Activated CD4-positive, alpha-beta T cell treated with anti-CD3 and anti-CD28 coated beads for 4 hours (primary cell): Measurements from ENCODE around the gene KAZALD1.
A peak's percentile ranks its signal among the peaks of the same experiment; 100 is the strongest.

ENCODE experiments used
- DNase-seq, 2 donors: peaks; one replicate each; pipeline ENCODE4 v3.0.0-alpha.2; 2020

KAZALD1 gene

DNA sequence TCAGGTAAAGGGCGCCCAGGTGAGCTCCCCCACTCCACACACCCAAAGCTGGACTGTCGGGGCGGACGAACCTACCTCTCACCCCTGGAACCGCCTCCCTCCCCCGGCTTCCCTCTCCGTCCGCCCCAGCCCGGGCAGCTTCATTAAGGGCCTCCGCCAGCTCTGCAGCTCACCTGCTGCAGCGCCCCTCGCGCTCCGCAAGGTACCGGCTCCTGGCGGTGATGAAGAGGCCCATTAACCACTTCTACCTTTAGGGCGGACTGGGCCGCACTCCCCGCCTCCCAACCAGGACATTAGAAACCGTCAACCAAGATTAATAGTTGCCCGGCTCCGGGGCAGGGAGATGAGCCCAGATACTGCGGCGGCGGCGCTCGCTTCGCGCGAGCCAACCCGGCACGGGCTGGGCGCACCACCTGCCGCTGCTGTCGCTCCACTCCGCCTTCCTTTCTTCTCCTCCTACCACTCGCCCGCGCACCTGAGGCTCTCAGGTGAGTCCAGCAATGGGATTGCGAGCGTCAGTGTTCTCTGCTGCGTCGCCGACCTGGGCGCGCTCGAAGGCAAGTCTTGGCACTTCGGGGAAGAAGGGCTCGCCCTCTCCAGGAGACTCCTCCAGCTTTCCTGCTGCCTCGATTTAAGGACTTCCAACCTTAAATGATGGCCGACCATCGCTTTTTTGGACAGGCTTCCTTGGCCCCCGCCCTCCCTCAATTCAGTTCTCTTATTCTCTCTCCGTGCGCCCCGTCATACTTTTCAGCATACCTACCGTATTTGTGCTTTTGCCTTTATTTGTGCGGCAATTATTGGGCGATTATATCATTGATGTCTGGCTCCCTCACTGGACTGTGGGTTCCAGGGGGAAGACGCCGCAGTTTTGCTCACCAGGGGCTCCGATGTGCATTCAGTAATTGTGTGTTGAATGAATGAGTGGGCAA is 13.6 kb upstream of the KAZALD1 start:
- DNase-seq: no peak

DNA sequence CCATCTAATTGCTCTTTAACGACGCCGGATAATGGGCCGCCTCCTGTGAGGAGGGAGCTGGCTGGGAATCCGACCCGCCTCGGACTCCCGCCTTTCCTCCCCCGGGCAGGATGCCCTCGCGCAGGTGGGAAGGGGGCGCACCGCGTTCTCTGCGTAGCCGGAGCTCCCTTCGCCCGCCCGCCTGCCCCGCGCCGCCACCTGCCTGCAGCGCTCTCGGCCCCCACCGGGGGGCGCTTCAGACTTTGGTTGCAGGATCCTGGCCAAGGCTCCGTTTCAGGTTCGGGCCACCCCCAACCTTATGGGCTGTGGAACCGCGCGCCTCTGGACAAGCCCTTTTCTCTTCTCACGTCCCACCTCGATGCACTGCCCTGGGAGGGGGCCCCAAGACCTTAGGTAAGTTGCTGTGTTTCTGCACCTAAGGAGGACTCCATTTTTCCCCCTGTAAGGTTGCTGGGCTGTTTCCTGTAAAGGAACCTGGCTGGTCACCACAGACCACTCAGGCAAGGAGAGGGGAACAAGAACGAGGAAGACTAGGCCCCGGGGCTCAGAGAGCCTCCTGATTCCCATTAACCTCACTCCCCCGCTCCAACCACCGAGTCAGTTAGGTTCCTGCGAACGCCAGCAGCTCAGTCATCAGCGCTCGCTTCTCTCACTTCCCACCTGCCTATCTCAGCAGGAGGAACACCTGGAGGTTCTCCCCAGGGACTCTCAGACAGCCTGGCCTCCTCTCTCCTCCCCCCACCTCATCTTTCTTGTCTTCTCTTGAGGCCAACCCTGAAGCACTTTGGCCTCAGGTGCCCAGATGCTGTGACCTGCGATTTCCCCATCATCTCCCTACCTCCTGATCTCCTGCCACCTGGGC is 11.3 kb upstream of the KAZALD1 start:
- DNase-seq: peak; percentile 64 to 79

DNA sequence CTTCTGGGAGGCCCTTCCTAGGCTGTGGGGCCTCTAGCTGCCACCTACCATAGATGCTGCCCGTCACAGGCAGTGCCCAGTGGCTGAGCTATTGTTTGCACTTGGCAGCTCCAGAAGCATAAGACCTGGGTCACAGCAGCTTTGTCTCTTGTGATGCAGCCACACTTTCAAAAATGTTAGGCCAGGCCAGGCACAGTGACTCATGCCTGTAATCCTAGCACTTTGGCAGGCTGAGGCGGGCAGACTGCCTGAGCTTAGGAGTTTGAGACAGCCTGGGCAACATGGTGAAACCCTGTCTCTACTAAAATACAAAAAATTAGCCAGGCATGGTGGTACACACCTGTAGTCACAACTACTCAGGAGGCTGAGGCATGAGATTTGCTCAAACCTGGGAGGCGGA is 9.5 kb upstream of the KAZALD1 start:
- no peak for DNase-seq

DNA sequence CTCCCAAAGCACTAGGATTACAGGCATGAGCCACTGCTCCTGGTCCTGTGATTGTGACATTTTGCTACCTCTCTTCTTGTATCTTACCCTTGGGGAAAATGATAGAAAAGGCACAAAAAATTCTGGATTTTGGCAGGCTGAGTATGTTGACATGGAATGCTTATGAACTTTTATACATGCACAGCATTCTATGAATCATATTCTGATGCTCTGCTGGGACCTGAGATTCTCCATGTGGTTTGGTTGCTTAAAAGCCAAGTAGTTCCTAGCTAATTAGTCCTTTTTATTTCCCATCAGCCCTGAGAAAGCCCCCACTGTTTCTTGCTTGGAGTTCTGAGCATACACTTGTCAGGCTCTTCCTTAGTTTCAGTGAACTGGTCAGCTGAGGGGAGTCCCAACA is 8.3 kb upstream of the KAZALD1 start:
- no peak for DNase-seq

DNA sequence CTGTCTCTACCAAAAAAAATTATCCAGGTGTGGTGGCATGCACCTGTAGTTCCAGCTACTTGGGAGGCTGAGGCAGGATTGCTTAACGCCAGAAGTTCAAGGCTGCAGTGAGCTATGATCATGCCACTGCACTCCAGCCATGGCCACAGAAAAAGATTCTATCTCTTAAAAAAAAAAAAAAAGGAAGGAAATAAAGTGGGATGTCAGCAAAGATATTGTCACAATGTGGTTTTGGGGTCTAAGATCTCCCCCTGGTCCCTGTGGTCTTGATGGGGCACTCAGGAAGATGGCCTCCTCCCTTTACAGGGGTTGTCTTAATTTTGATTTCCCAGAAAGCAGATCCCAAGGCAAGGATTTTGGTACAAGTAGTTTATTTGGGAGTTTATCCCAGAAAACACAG is 7.4 kb upstream of the KAZALD1 start:
- DNase-seq: no peak

DNA sequence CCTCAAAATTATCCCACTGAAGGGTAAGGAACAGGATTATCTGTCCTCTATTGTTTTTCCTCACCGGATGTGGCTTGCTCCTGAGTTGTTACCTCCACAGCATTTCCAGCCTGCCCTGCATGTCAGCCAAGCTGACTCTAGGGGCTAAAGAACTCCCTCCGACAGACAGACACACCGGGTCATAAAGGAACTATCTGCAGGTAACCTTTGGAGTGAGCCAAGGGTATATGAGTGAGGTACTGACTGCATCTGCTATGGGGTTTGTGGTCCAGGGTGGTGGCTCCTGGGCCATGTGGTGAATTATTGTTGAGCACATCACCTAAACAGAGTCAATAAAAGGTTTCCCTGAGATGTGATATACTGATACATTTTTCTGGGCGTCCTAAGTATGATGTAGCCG is 6.9 kb upstream of the KAZALD1 start:
- DNase-seq: no peak

DNA sequence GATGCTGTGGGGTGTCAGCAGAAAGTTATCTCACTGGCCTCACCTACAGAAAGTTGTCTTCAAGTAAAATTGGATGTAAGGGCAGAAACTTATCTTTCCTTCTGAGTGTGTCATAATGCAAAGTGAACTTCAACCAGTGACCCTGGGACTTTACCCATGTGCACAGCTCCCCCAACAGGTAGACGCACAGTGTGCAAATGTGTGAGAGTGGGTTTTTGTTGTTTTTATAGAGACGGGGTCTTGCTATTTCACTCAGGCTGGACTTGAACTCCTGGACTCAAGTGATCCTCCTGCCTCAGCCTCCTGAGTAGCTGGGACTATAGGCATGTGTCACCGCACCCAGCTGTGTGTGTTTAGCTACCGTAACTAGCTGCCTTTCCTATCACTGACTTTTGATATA is 6.4 kb upstream of the KAZALD1 start:
- DNase-seq: no peak

DNA sequence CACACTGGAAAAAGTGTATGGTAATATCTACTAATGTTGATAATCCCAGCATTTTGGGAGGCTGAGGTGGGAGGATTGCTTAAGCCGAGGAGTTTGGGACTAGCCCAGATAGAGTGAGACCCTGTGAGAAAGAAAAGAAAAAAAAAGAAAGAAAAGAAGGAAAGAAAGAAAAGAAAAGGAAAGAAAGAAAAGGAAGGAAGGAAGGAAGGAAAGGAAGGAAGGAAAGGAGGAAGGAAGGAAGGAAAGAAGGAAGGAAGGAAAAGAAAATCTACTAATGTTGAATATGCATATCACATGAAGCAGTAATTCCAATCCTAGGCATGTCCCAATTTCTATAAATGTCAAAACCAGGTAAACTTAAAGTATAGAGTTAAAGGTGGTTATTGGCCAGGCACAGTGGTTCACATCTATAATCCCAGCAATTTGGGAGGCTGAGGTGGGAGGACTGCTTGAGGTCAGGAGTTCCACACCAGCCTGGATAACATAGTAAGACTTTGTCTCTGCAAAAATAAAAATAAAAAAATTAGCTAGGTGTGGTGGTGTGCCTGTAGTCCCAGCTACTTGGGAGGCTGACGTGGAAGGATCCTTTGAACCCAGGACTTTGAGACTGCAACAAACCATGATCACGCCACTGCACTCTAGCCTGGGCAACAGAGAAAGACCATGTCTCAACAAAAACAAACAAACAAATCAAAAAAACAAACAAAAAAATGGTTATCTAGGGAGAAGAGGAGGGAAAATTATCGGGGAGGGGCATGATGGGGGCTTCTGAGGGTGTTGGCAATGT is 5.2 kb upstream of the KAZALD1 start:
- no peak for DNase-seq

DNA sequence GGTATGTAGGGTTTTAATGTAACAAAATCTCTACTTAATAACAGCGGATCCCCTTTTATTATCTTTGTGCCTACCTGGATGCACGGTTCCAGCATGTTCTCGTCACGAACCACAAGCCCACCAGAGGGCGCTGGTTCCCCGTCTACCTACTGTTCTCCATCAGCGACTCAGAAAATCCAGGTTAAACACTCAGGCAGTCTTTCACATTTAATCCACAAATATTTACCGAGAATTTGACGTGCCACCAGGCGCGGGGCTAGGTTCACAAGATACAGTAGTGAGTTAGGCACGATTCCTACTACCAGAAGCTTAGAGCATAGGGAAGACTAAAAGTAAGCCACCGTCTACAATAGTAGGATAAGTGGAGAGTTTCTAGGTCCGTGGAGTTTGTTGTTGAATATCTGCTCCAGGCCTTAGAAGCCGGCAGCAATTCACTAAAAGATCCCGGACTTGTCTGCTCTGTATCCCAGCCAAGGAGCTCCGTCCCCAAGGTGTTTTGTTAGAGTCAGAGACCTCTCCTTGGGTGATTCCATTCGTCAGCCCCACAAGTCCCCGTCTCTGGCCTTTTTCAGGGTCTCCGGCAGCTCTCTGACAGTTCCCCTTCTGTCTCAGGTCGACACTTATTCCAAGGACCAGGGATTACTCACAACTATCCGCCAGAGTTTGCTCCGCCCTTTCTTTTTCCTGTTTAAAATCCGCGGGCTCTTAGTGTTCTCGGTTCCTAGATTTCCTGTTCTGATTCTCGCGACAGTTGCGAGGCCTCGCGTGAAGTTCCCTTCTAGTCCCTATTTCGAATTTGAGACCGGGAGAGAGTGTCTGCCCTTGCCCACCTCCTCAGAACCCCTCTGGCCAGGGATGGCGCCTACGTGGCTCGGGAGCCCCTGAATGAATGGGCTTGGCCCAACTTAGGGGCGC is 1.5 kb upstream of the KAZALD1 start:
- peak; percentile 84 to 89 for DNase-seq

DNA sequence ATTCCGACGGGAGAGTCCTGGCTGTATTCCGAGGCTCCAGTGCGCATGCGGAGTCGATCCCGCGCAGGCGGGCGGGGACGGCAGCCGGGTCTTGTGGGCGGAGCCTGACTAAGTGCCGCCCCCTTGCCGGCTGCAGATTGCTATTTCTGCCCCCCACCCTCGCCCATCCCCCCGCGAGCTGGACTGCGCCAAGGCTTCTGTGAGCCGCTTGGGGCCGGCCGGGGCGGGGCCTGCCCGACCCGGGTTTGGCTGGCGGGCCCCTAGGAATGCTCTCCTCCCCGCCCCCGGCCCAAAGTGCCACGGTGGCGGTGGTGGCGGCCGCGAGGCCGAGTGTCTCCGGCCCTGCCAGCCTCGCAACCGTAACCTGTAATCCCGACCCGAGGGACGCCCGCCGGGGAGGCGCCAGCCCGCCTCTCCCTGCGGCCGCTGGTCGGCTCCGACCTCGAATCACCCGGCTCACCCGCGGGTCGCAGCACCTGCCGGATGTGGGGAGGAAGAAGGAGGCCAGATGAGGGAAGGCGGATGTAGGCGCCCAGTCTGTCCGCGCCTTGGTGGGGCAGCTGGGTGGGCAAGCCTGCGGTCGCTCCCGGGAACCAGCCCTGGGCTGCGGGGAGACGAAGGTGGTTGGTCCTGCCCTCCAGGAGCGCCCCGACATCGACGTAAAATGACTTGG is 702 bp upstream of the KAZALD1 start:
- peak; percentile 88 to 90 for DNase-seq

DNA sequence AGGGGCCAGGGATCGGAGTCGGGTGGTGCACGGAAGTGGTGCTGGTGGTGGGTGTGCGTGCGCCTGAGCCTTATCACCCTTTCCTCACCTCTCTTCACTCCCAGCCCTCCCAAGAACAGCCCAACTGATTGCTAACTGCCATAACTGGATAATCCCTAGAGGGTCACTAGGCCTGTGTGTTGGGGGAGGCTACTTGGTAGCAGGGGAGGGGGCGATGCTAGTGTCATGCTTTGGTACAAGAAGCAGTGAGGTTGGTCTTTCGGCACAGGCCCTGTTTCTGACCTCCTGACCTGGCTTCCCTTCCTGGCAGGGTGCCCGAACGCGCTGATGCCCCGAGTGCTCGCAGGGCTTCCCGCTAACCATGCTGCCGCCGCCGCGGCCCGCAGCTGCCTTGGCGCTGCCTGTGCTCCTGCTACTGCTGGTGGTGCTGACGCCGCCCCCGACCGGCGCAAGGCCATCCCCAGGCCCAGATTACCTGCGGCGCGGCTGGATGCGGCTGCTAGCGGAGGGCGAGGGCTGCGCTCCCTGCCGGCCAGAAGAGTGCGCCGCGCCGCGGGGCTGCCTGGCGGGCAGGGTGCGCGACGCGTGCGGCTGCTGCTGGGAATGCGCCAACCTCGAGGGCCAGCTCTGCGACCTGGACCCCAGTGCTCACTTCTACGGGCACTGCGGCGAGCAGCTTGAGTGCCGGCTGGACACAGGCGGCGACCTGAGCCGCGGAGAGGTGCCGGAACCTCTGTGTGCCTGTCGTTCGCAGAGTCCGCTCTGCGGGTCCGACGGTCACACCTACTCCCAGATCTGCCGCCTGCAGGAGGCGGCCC is 652 bp downstream of the KAZALD1 start:
- peak; percentile 44 to 53 for DNase-seq

DNA sequence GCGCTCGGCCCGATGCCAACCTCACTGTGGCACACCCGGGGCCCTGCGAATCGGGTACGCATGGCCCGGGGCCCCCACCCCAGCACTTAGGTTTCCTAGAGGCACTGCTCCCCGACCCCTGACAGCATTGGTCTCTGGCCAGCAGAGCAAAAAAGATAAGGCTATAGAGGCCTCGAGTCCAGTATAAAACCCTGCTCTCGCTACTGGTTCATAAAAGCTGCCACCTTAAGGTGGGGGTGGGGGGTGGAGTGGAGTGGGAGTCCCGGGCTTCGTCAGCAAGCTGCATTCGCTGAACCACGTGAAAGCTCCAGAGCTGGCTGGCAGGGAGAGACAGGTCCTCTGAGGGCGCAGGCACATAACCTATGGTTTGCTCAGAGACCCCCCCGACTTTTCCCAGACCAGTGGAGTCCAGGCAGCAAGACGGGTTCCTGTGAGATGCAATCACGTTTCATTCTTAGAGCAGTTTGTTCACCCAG is 1.3 kb downstream of the KAZALD1 start:
- no peak for DNase-seq

DNA sequence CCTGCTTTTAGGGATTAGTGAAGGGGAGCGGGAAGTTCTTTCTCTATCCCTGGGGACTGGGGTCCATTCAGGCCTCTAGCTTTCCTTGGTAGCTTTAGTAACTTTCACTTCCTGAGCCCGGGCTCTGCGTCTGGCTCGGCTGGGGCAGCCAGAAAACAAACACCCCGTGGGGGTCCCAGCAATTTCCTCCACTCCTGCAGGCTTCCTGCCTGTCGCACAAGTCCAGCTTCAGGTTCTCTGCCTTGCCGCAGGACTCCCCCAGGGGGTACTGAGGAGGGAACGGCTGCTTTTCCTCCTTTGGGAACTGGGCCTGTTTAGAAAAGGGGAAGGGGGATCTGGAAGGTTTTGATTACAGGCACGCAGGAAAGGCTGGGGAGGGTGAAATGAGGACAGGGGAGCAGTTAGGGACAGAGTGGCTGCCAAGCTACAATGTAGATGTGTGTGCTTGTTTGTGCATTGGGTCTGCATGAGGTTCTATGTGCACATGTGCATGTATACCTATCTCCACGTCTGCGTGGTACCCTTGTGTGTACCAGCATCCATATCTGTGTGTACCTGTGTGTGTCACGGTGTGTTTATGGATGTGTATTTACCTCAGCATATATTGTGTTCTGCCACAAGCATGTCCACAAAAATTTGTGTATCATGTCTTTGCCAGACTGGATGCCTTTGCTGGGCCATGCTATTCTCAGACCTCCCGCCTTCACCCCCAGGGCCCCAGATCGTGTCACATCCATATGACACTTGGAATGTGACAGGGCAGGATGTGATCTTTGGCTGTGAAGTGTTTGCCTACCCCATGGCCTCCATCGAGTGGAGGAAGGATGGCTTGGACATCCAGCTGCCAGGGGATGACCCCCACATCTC is 2.0 kb downstream of the KAZALD1 start:
- DNase-seq: no peak

DNA sequence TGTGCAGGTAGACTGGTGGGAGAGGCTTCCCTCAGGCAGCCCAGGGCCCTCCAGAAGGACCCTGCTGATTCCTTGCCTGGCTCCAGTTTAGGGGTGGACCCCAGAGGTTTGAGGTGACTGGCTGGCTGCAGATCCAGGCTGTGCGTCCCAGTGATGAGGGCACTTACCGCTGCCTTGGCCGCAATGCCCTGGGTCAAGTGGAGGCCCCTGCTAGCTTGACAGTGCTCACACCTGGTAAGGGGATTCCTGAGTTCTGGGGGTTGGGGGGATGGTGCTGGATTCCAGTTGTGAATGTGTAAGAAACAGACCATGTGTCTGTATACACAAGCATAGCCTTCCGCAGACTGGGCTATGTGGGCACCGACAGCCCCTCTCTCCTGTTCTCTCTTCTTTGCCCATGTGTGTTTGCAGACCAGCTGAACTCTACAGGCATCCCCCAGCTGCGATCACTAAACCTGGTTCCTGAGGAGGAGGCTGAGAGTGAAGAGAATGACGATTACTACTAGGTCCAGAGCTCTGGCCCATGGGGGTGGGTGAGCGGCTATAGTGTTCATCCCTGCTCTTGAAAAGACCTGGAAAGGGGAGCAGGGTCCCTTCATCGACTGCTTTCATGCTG is 2.7 kb downstream of the KAZALD1 start:
- DNase-seq: no peak

DNA sequence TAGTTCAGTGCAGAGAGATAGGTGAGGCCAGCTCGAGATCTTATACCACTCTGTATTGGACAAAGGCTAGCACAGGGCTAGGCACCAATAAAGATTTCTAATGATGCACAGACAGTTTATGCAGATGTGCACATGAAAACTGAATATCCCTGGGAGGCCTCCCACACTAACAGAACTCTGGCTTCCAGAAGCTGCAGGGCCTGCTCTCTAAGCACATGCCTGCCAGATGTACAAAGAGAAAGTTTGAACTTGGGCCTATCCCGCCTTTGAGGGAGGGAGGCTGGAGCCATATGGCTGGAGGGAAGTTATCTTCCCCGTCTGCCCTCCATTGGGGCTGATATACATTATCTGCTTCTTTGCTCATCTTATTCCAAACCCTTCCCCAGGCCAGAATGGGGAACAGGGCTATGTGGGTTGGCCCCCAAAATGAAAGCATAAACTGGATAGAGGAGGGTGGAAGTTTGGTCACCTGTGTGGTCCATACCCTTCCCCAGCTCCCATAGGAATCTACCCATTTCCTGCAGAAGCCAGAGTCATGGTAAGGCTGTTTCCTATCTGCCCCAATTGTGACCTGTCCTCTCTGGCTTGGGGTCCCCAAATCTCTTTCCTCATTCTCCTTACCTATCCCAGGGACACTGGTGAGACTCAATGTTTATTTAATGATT is 3.8 kb downstream of the KAZALD1 start:
- DNase-seq: no peak

DNA sequence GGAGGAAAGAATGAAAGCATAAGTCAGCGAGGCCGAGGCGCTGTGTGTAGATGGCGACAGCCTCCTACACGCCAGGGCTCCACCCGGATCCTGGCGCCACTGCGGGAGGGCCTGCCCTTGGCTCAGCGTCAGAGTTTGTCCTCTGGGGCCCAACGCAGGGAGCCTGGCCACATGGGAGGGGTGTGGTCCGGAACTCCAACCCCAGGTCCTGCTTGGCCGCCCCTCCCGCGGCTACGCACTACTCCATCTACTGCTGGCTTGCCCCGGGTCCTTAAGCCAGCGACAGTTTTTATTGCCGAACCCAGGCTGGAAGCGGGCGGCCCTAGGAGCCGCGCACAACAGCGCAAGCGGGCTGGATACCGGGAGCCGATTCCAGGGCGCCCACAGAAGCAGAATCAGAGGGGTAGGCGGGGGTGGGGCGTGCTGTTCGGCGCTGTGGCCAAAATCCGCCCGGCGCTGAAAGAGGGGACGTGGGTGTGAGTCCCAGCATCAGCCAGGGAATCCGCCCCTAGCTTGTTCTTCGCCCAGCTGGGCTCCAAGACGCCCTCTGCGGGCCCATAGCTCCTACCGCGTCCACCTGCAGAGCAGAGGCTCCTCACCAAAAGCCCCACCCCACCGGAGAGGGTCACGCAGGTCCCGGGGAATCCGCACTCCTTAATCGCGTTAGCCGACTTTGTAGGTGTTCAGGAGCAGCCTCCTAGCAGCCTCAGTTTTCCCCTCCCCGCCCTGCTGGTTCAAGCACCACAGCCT is 4.5 kb downstream of the KAZALD1 start:
- DNase-seq: peak; percentile 33 to 46

DNA sequence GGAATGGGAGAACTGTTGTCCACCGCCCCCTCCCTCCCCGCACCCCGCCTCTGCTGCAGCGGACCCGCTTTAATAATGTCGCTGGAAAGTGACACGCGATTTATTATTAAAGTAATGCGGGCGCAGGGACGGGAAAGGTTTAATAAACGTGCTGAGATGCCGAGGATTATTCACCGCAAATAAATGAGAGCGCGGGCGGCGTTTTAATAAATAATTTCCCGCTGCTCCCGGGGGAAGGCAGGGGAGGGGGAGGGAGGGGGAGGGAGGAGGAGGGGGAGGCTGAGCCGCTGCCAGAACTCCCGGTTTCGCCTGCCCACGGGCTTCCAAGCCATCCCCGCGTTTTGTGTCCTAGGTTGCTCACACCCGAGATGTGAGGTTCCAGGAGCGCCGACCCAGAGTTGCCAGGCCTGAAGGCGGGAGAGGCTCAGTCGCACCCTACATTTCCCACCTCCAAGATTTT is 5.1 kb downstream of the KAZALD1 start:
- no peak for DNase-seq
